ENCODE measurements around the gene CANT1.

DNA sequence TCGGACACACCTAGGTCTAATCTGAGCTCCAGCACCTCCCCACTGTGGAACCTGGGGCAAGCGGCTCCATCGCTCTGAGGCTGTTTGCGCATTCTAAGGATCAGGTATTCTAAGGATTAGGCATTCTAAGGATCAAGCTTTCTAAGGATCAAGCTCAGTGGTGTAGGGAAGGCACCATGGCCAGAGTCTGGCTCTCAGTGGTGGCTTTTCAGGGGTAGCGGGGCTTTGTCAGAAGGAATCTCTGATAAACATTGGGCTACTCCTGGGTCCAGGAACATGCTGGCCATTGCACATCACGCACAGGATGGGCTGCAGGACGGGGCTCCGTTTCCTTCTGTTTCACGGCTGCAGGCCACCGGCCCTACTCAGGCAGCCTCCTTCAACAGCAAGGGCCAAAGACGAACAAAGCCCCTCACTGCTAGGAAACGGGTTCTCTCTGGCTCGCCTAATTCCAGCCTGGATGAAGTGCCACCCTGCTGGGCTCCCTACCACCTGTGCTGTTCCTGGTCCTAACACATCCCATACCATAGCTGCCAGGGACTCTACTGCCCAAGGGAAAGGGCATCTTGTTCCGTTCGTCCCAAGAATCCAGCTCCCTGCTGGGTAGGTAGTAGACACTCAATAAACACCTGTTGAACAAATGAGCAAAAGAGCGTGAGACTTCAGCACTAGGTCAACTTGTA is 19.9 kb upstream of the CANT1 start:
- TF ChIP-seq CTCF (IDR thresholded peaks at IDR 0.05) (no peak), ZFX (IDR thresholded peaks at IDR 0.05; ENCODE audit: borderline replicate concordance) (no peak)

All from 22Rv1 (cell line).